K562 (cell line): ENCODE results near the gene TEFM. TPM values are rescaled to one million over a fixed set of nuclear protein-coding genes. Genes with fewer than 3 reads are reported as not detected.
A peak's percentile ranks its signal among the peaks of the same experiment; 100 is the strongest.

Experiments
- ATAC-seq: fragments of 200-7000 bp; cut with Tn5 transposase; 3 replicates; pipeline ENCODE4 v1.9.1; 2020; ENCODE audit warnings: moderate library complexity
- BruUV-seq: library from RNA; stranded (reverse); fragments of 400-500 nt; replicated peaks from 2 replicates; lab custom pipeline; 2021; lab: Mats Ljungman, UMichigan
- CTCF ChIA-PET: fragments of 300-600 bp; formaldehyde crosslinking; extraction: SDS; loops from one replicate; lab custom pipeline; 2021; ENCODE audit warnings: low intra/inter-chr PET ratio; lab: Yijun Ruan, JAX
- POLR2A ChIA-PET: fragments of 300-600, 350-650 bp; sonication (Branson Sonifier 250); formaldehyde crosslinking; extraction: SDS; loops from one replicate; lab custom pipeline; 2021; ENCODE audit warnings: antibody characterized with exemption, inconsistent platforms; lab: Yijun Ruan, JAX
- DNase-seq, 4 experiments: peaks; one replicate each; pipeline versions ENCODE4 v3.0.0 to v3.0.0-alpha.2; 2011 to 2018; ENCODE audit warnings: low spot score in 3 of 4, mixed read lengths in 3 of 4; ENCODE audit errors: extremely low read depth in 1 of 4
- FAIRE-seq: peaks from 2 replicates; lab custom pipeline; 2011; peaks lifted over from hg19 to GRCh38; lab: Jason Lieb, UNC
- H2AFZ ChIP-seq: 2 replicates; pipeline ENCODE4 v1.6.0; 2011; ENCODE audit warnings: low read depth, low read length, control low read depth, inconsistent platforms
- H3K27ac ChIP-seq: fragments of 200-600 bp; 3 replicates; pipeline ENCODE4 v1.8.0; 2011; ENCODE audit warnings: low read depth, mild to moderate bottlenecking, control low read depth, inconsistent platforms, low read length, moderate library complexity, mixed read lengths; ENCODE audit errors: extremely low read depth
- H3K27me3 ChIP-seq, 2 experiments: fragments of 300-600 bp in 1 of 2; 2 replicates in 1 of 2; 3 replicates in 1 of 2; pipeline versions ENCODE4 v1.6.0 to v1.8.0; 2011; ENCODE audit warnings: inconsistent platforms in 2 of 2, low read length in 2 of 2, mild to moderate bottlenecking in 1 of 2, mixed read lengths in 1 of 2, moderate library complexity in 1 of 2; ENCODE audit not compliant: control insufficient read depth in 2 of 2, insufficient read depth in 2 of 2
- H3K36me3 ChIP-seq: fragments of 300-600 bp; 3 replicates; pipeline ENCODE4 v1.8.0; 2011; ENCODE audit warnings: mild to moderate bottlenecking, low read length, inconsistent platforms; ENCODE audit not compliant: control insufficient read depth, insufficient read depth
- H3K4me1 ChIP-seq, 2 experiments: fragments of 200-600 bp in 1 of 2; replicated peaks in 1 of 2; 2 replicates in 1 of 2; 3 replicates in 1 of 2; pipeline versions ENCODE4 v1.5.1 to v1.8.0; 2011; ENCODE audit warnings: inconsistent platforms in 2 of 2, low read length in 2 of 2, mild to moderate bottlenecking in 1 of 2, mixed read lengths in 1 of 2, moderate library complexity in 1 of 2; ENCODE audit not compliant: control insufficient read depth in 2 of 2, insufficient read depth in 2 of 2
- H3K4me2 ChIP-seq: 2 replicates; pipeline ENCODE4 v1.6.1; 2011; ENCODE audit warnings: low read length, control low read depth, inconsistent platforms, mixed read lengths; ENCODE audit not compliant: insufficient read depth
- H3K4me3 ChIP-seq: fragments of 200-600 bp; sonication (generic), shearing (Covaris generic); 2 replicates; pipeline ENCODE4 v1.5.1; 2016; ENCODE audit warnings: control low read depth, inconsistent platforms
- H3K79me2 ChIP-seq: fragments of 200-600 bp; 3 replicates; pipeline ENCODE4 v1.8.0; 2011; ENCODE audit warnings: low read length, inconsistent platforms; ENCODE audit not compliant: control insufficient read depth, insufficient read depth
- H3K9ac ChIP-seq, 2 experiments: 2 replicates each; pipeline versions ENCODE4 v1.6.0 to v1.6.1; 2011; ENCODE audit warnings: low read depth in 2 of 2, low read length in 2 of 2, control low read depth in 1 of 2, inconsistent platforms in 1 of 2, mild to moderate bottlenecking in 1 of 2, mixed read lengths in 1 of 2; ENCODE audit not compliant: insufficient read depth in 1 of 2
- H3K9me1 ChIP-seq: one replicate; pipeline ENCODE4 v1.6.0; 2011; ENCODE audit warnings: inconsistent platforms, mild to moderate bottlenecking, low read length, moderate library complexity; ENCODE audit not compliant: control insufficient read depth, insufficient read depth
- H3K9me3 ChIP-seq: replicated peaks from 2 replicates; pipeline ENCODE4 v1.5.1; 2011; ENCODE audit warnings: low read depth, low read length, inconsistent platforms; ENCODE audit not compliant: control insufficient read depth, insufficient read depth
- H4K20me1 ChIP-seq: replicated peaks from 2 replicates; pipeline ENCODE4 v1.6.1; 2011; ENCODE audit warnings: low read length, inconsistent platforms, mixed read lengths; ENCODE audit not compliant: control insufficient read depth, insufficient read depth
- ESRRA ChIP-seq: fragments of 450-650 bp; IDR thresholded peaks from 2 replicates; pipeline ENCODE4 v1.6.1; 2014; ENCODE audit warnings: low read depth, mild to moderate bottlenecking, moderate library complexity, borderline replicate concordance
- PTTG1 ChIP-seq: fragments of 450-650 bp; IDR thresholded peaks from 2 replicates; pipeline ENCODE4 v1.6.1; 2016; ENCODE audit warnings: low read depth, mild to moderate bottlenecking, missing genetic modification characterization, missing compliant biosample characterization
- THAP7 ChIP-seq: fragments of 250-450 bp; sonication (Bioruptor Pico); IDR thresholded peaks from 2 replicates; pipeline ENCODE4 v1.5.0; 2021
- TOE1 ChIP-seq, 2 experiments: fragments of 450-650 bp in 1 of 2; sonication (generic) in 1 of 2; formaldehyde crosslinking in 1 of 2; IDR thresholded peaks; 2 replicates each; pipeline versions ENCODE4 v1.7.1 to v1.8.0; 2016 to 2022; ENCODE audit warnings: borderline replicate concordance in 2 of 2, mild to moderate bottlenecking in 2 of 2, antibody characterized with exemption in 1 of 2, inconsistent platforms in 1 of 2, low read depth in 1 of 2, missing genetic modification reagents in 1 of 2, moderate library complexity in 1 of 2
- WGBS: fragments of 100-300 bp; shearing (Covaris generic); methylation state at CpG from one replicate; pipeline ENCODE4 v1.1.6; 2016; ENCODE audit warnings: low coverage, mixed read lengths; ENCODE audit not compliant: insufficient coverage; ENCODE audit errors: missing lambda C conversion rate; 5-methylcytosine and 5-hydroxymethylcytosine counted together
- in situ Hi-C: fragments of 300-500 bp; cut with MboI; formaldehyde crosslinking; loops from 4 replicates; pipeline ENCODE4 v1.15.0; 2018; ENCODE audit warnings: inconsistent platforms, mixed read lengths
- intact Hi-C: fragments of 100-400 bp; cut with micrococcal nuclease; formaldehyde crosslinking; loops from 2 replicates; pipeline ENCODE4 v1.14.2; 2022
- polyA plus RNA-seq, 8 experiments: library from polyadenylated mRNA; depleted of rRNA in 4 of 8; stranded (reverse) in 5 of 8; unstranded in 3 of 8; fragments of >200 nt; fragmentation: Nextera tagmentation in 2 of 8; fragmentation: Illumina TruSeq in 1 of 8; extraction: Ambion mirVana in 2 of 8; extraction: Trizol in 1 of 8; gene quantifications; 2 replicates each; pipeline versions ENCODE4 v1.2.1 to v1.2.3, GENCODE V29; 2011 to 2014; ENCODE audit warnings: inconsistent platforms in 1 of 8, missing spikeins in 1 of 8
- total RNA-seq, 7 experiments: library from RNA; depleted of rRNA in 6 of 7; stranded (reverse); fragments of >200 nt in 6 of 7; fragmentation: Illumina TruSeq in 2 of 7; extraction: Trizol in 2 of 7; gene quantifications; 2 replicates each; pipeline versions ENCODE4 v1.2.1 to v1.2.3, GENCODE V29; 2011 to 2021; ENCODE audit warnings: low replicate concordance in 1 of 7
- TF ChIP-seq, protein P1 (sequence below): fragments of 250-450 bp; sonication (Bioruptor Pico); IDR thresholded peaks from 2 replicates; pipeline ENCODE4 v1.5.0; 2020; ENCODE audit warnings: mild to moderate bottlenecking, borderline replicate concordance
- TF ChIP-seq, protein P2 (sequence below): fragments of 450-650 bp; IDR thresholded peaks from 2 replicates; pipeline ENCODE4 v1.6.1; 2016; ENCODE audit warnings: low read depth, mild to moderate bottlenecking, moderate library complexity

TEFM gene
- total and polyA plus RNA-seq, 9 of the 15 experiments (the other 6 are each of a cell fraction or from before 2014, with no cell fraction given), result 12.5 to 60.3 (median 23.3) TPM

- no peaks in the 10 kb centered on the region for H3K79me2 ChIP-seq
- H3K9me3 ChIP-seq, result no peaks in the 10 kb centered on the region
- no peak for ATAC-seq
- no TSS peak for BruUV-seq
- CTCF ChIA-PET, result interaction anchor here (0.6 kb wide), 1 partner anchor 636 kb away, joined by 3 read pairs; no protein-coding TSS in a partner anchor
- intact Hi-C loops (no loop called here), in situ Hi-C loops (no loop called here)
- DNase-seq, result no peak
- H3K36me3 ChIP-seq, result no peaks in the 10 kb centered on the region
- H3K9ac ChIP-seq, result no peak overlapping the region
- POLR2A ChIA-PET, result no interaction called here
- no peak overlapping the region for H3K4me3 ChIP-seq
- no peak overlapping the region for H3K4me2 ChIP-seq
- 0 out of 2 replicates have a peak, but pooled peaks cover 2% of the 10 kb centered on the region for H4K20me1 ChIP-seq
- TF ChIP-seq ESRRA (peak; percentile 38; the same call in 1 of the 2 replicates), PTTG1 (tag) (no peak), TOE1 (IDR thresholded peaks at IDR 0.05; ENCODE audit: borderline replicate concordance) (no peak), TOE1 (CRISPR knock-in tag; IDR thresholded peaks at IDR 0.05; ENCODE audit: borderline replicate concordance, low read depth) (no peak), THAP7 (no peak)
- TF ChIP-seq, protein P1, sequence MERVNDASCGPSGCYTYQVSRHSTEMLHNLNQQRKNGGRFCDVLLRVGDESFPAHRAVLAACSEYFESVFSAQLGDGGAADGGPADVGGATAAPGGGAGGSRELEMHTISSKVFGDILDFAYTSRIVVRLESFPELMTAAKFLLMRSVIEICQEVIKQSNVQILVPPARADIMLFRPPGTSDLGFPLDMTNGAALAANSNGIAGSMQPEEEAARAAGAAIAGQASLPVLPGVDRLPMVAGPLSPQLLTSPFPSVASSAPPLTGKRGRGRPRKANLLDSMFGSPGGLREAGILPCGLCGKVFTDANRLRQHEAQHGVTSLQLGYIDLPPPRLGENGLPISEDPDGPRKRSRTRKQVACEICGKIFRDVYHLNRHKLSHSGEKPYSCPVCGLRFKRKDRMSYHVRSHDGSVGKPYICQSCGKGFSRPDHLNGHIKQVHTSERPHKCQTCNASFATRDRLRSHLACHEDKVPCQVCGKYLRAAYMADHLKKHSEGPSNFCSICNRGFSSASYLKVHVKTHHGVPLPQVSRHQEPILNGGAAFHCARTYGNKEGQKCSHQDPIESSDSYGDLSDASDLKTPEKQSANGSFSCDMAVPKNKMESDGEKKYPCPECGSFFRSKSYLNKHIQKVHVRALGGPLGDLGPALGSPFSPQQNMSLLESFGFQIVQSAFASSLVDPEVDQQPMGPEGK (CRISPR knock-in tag), result no peak
- TF ChIP-seq, protein P2, sequence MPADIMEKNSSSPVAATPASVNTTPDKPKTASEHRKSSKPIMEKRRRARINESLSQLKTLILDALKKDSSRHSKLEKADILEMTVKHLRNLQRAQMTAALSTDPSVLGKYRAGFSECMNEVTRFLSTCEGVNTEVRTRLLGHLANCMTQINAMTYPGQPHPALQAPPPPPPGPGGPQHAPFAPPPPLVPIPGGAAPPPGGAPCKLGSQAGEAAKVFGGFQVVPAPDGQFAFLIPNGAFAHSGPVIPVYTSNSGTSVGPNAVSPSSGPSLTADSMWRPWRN, result peak; percentile 25; the same call in 1 of the 2 replicates
- whole genome bisulfite sequencing, result 1% methylated on average over 4 of the region's 4 CpGs
- H3K27me3 ChIP-seq, result peaks cover 15 to 32% of the 10 kb centered on the region in 2 experiments
- no peaks in the 10 kb centered on the region for H3K4me1 ChIP-seq
- H2AFZ ChIP-seq, result no peak overlapping the region
- no peak overlapping the region for H3K27ac ChIP-seq
- no peak for FAIRE-seq
- H3K9me1 ChIP-seq, result no peaks in the 10 kb centered on the region
Measured at GRCh38 chr17:30942308-30943079, 36.5 kb upstream of the TEFM start.
